Activated CD8-positive, alpha-beta T cell treated with anti-CD3 and anti-CD28 coated beads for 36 hours (primary cell): Measurements from ENCODE around the gene PPME1. TPM values are rescaled to one million over a fixed set of nuclear protein-coding genes. Genes with fewer than 3 reads are reported as not detected.

Experiments used
- ATAC-seq: fragments of 200-7000 bp; cut with Tn5 transposase; one replicate; pipeline ENCODE4 v1.10.0; 2021; ENCODE audit warnings: mild to moderate bottlenecking, moderate library complexity
- CTCF ChIA-PET: fragments of 350-600 bp; sonication (Branson Sonifier 250); formaldehyde crosslinking; loops from one replicate; lab custom pipeline; 2021; ENCODE audit warnings: antibody characterized with exemption; lab: Charles Lee
- POLR2A ChIA-PET: fragments of 350-600 bp; sonication (Branson Sonifier 250); formaldehyde crosslinking; loops from one replicate; lab custom pipeline; 2021; ENCODE audit warnings: antibody characterized with exemption; lab: Charles Lee
- DNase-seq: peaks from one replicate; pipeline ENCODE4 v3.0.0-alpha.2; 2020
- H3K27ac Mint-ChIP-seq: one replicate; pipeline ENCODE4 v1.8.0; 2021; ENCODE audit warnings: mild to moderate bottlenecking, mixed read lengths
- H3K27me3 Mint-ChIP-seq: one replicate; pipeline ENCODE4 v1.8.0; 2021; ENCODE audit warnings: mixed read lengths
- H3K36me3 Mint-ChIP-seq: one replicate; pipeline ENCODE4 v1.8.0; 2021; ENCODE audit warnings: low read depth, mixed read lengths
- H3K4me1 Mint-ChIP-seq: one replicate; pipeline ENCODE4 v1.8.0; 2021; ENCODE audit warnings: low read depth, mixed read lengths
- H3K4me3 Mint-ChIP-seq: one replicate; pipeline ENCODE4 v1.8.0; 2021; ENCODE audit warnings: mild to moderate bottlenecking, moderate library complexity, mixed read lengths
- H3K9me3 Mint-ChIP-seq: one replicate; pipeline ENCODE4 v1.8.0; 2021; ENCODE audit warnings: mixed read lengths
- CTCF ChIP-seq: fragments of 200-600 bp; IDR thresholded peaks from one replicate; pipeline ENCODE4 v1.8.0; 2022; ENCODE audit warnings: antibody characterized with exemption, mild to moderate bottlenecking
- intact Hi-C: fragments of 100-400 bp; cut with micrococcal nuclease; formaldehyde crosslinking; loops from one replicate; pipeline ENCODE4 v1.10.0; 2022
- total RNA-seq, 2 experiments: library from RNA; stranded (reverse); gene quantifications; one replicate each; pipeline ENCODE4 v1.2.3, GENCODE V29; 2021

PPME1 gene
- total RNA-seq, 2 experiments from 2014 or later = 63.7 to 64.9 TPM

- Mint-ChIP-seq H3K4me3 (no peak overlapping the region), H3K27ac (no peak overlapping the region), H3K4me1 (peaks cover 12% of the 10 kb centered on the region), H3K9me3 (no peaks in the 10 kb centered on the region), H3K27me3 (no peaks in the 10 kb centered on the region), H3K36me3 (peaks cover 40% of the 10 kb centered on the region)
- ChIA-PET POLR2A (no interaction called here), CTCF (interaction anchor here (0.8 to 2.6 kb wide), 3 partner anchors 24 to 221 kb away, joined by 3 to 7 read pairs (median 6); no protein-coding TSS in a partner anchor)
- ATAC-seq = no peak
- intact Hi-C loops = no loop called here
- no peak for DNase-seq
- TF ChIP-seq CTCF = no peak
Measured at GRCh38 chr11:74185285-74185684, 14.2 kb downstream of the PPME1 start.

- no peak overlapping the region for H3K27ac Mint-ChIP-seq
- no peak for DNase-seq
- ChIA-PET POLR2A (no interaction called here), CTCF (interaction anchor here (2.6 kb wide), 1 partner anchor 70 kb away, joined by 6 read pairs; no protein-coding TSS in a partner anchor)
- intact Hi-C loops = no loop called here
- H3K27me3 Mint-ChIP-seq = no peaks in the 10 kb centered on the region
- H3K36me3 Mint-ChIP-seq = peaks cover 44% of the 10 kb centered on the region
- H3K9me3 Mint-ChIP-seq = no peaks in the 10 kb centered on the region
- no peak for TF ChIP-seq CTCF
- peaks cover 12% of the 10 kb centered on the region for H3K4me1 Mint-ChIP-seq
- ATAC-seq = no peak
- no peak overlapping the region for H3K4me3 Mint-ChIP-seq
Measured at GRCh38 chr11:74185695-74186094, 14.6 kb downstream of the PPME1 start.

GRCh38 chr11:74195828-74196227 lies 24.7 kb downstream of the PPME1 start:
- H3K9me3 Mint-ChIP-seq = peaks cover 9% of the 10 kb centered on the region
- peaks cover 40% of the 10 kb centered on the region for H3K36me3 Mint-ChIP-seq
- DNase-seq (no peak), ATAC-seq (no peak)
- CTCF ChIA-PET = interaction anchor here (1.7 kb wide), 1 partner anchor 60 kb away, joined by 4 read pairs; no protein-coding TSS in a partner anchor
- no peaks in the 10 kb centered on the region for H3K4me1 Mint-ChIP-seq
- H3K4me3 Mint-ChIP-seq = no peak overlapping the region
- no peak overlapping the region for H3K27ac Mint-ChIP-seq
- TF ChIP-seq CTCF = no peak
- POLR2A ChIA-PET = no interaction called here
- no peaks in the 10 kb centered on the region for H3K27me3 Mint-ChIP-seq
- intact Hi-C loops = no loop called here

GRCh38 chr11:74196781-74197486 lies 25.8 kb downstream of the PPME1 start:
- DNase-seq = no peak
- H3K4me3 Mint-ChIP-seq = no peak overlapping the region
- no peaks in the 10 kb centered on the region for H3K4me1 Mint-ChIP-seq
- no peak for ATAC-seq
- H3K36me3 Mint-ChIP-seq = peaks cover 32% of the 10 kb centered on the region
- ChIA-PET CTCF (no interaction called here), POLR2A (no interaction called here)
- no peak for TF ChIP-seq CTCF
- intact Hi-C loops = no loop called here
- H3K27ac Mint-ChIP-seq = no peak overlapping the region
- H3K9me3 Mint-ChIP-seq = peaks cover 9% of the 10 kb centered on the region
- no peaks in the 10 kb centered on the region for H3K27me3 Mint-ChIP-seq

- DNase-seq (no peak), ATAC-seq (no peak)
- peaks cover 41% of the 10 kb centered on the region for H3K36me3 Mint-ChIP-seq
- TF ChIP-seq CTCF = no peak
- peaks cover 9% of the 10 kb centered on the region for H3K4me1 Mint-ChIP-seq
- intact Hi-C loops = no loop called here
- no peak overlapping the region for H3K27ac Mint-ChIP-seq
- no peak overlapping the region for H3K4me3 Mint-ChIP-seq
- POLR2A ChIA-PET = no interaction called here
- peaks cover 2% of the 10 kb centered on the region for H3K9me3 Mint-ChIP-seq
- CTCF ChIA-PET = interaction anchor here (0.9 to 1.5 kb wide), 2 partner anchors 52 to 240 kb away, joined by 3 to 4 read pairs; no protein-coding TSS in a partner anchor
- no peaks in the 10 kb centered on the region for H3K27me3 Mint-ChIP-seq
Measured at GRCh38 chr11:74203966-74204365, 32.9 kb downstream of the PPME1 start.
